ENCODE data around the gene BRSK2. TPM values are rescaled to one million over a fixed set of nuclear protein-coding genes. Genes with fewer than 3 reads are reported as not detected.

The BRSK2 gene
- total and polyA plus RNA-seq, 2 experiments from 2014 or later: 0.11 TPM; not detected in 1

- no peak overlapping the region for H3K4me2 ChIP-seq (ENCODE audit: unreplicated experiment)
- H3K27ac ChIP-seq: no peak overlapping the region
- no peaks in the 10 kb centered on the region for H3K9me3 ChIP-seq (ENCODE audit: low read depth)
- no peak overlapping the region for H3K9ac ChIP-seq
- H3K79me2 ChIP-seq (ENCODE audit: insufficient read depth): no peaks in the 10 kb centered on the region
- no peak for TF ChIP-seq EZH2phosphoT487 (IDR thresholded peaks at IDR 0.05; ENCODE audit: insufficient read depth, low read depth)
- TF ChIP-seq EZH2 (IDR thresholded peaks at IDR 0.05; ENCODE audit: insufficient read depth, poor library complexity, severe bottlenecking): no peak
- H3K4me3 ChIP-seq: no peak overlapping the region
- H3F3A ChIP-seq (ENCODE audit: insufficient read depth): peaks cover 11% of the 10 kb centered on the region; the same call in 1 of the 2 replicates
- H3K9me2 ChIP-seq (ENCODE audit: insufficient read depth): no peaks in the 10 kb centered on the region
- no peaks in the 10 kb centered on the region for H4K20me1 ChIP-seq (ENCODE audit: insufficient read depth)
- DNase-seq: no peak
- in situ Hi-C loops (cut with MboI): no loop called here
- H3K4me1 ChIP-seq (ENCODE audit: insufficient read depth): no peaks in the 10 kb centered on the region
- H2AFZ ChIP-seq: no peak overlapping the region
- WGBS, 2 experiments (ENCODE audit: low coverage in 1 of 2, low lambda C conversion rate in 2 of 2, missing lambda C conversion rate in 2 of 2): 62% methylated on average over 10 of the region's 10 CpGs
- H3K36me3 ChIP-seq (ENCODE audit: low read depth): no peaks in the 10 kb centered on the region
- 0 out of 2 replicates have a peak, but pooled peaks cover 4% of the 10 kb centered on the region for H3K27me3 ChIP-seq (replicated peaks; ENCODE audit: insufficient read depth)
Observed at GRCh38 chr11:1342946-1343345, 46.8 kb upstream of the BRSK2 start.

- Histone ChIP-seq H3K4me3 (no peak overlapping the region), H3K9me3 (ENCODE audit: low read depth) (no peaks in the 10 kb centered on the region), H4K20me1 (ENCODE audit: insufficient read depth) (no peaks in the 10 kb centered on the region), H3K27me3 (replicated peaks; ENCODE audit: insufficient read depth) (0 out of 2 replicates have a peak, but pooled peaks cover 4% of the 10 kb centered on the region), H3K9me2 (ENCODE audit: insufficient read depth) (no peaks in the 10 kb centered on the region), H3K4me2 (ENCODE audit: unreplicated experiment) (no peak overlapping the region), H3K4me1 (ENCODE audit: insufficient read depth) (no peaks in the 10 kb centered on the region), H3F3A (ENCODE audit: insufficient read depth) (peaks cover 11% of the 10 kb centered on the region; the same call in 1 of the 2 replicates), H3K79me2 (ENCODE audit: insufficient read depth) (no peaks in the 10 kb centered on the region), H3K36me3 (ENCODE audit: low read depth) (no peaks in the 10 kb centered on the region), H2AFZ (no peak overlapping the region), H3K9ac (no peak overlapping the region), H3K27ac (no peak overlapping the region)
- DNase-seq: no peak
- no peak for TF ChIP-seq EZH2phosphoT487 (IDR thresholded peaks at IDR 0.05; ENCODE audit: insufficient read depth, low read depth)
- TF ChIP-seq EZH2 (IDR thresholded peaks at IDR 0.05; ENCODE audit: insufficient read depth, poor library complexity, severe bottlenecking): no peak
- 62 to 65% methylated on average over 24 to 25 of the region's 25 CpGs for WGBS, 2 experiments (ENCODE audit: low coverage in 1 of 2, low lambda C conversion rate in 2 of 2, missing lambda C conversion rate in 2 of 2)
- in situ Hi-C loops (cut with MboI): no loop called here
Observed at GRCh38 chr11:1343391-1344055, 46.2 kb upstream of the BRSK2 start.

- Histone ChIP-seq H4K20me1 (ENCODE audit: insufficient read depth) (no peaks in the 10 kb centered on the region), H3K4me1 (ENCODE audit: insufficient read depth) (no peaks in the 10 kb centered on the region), H3K9me3 (ENCODE audit: low read depth) (no peaks in the 10 kb centered on the region), H3K79me2 (ENCODE audit: insufficient read depth) (no peaks in the 10 kb centered on the region), H3K4me2 (ENCODE audit: unreplicated experiment) (no peak overlapping the region), H3K9me2 (ENCODE audit: insufficient read depth) (no peaks in the 10 kb centered on the region), H3K27me3 (replicated peaks; ENCODE audit: insufficient read depth) (peaks cover 9% of the 10 kb centered on the region; the same call in 1 of the 2 replicates), H3K4me3 (no peak overlapping the region), H3K27ac (no peak overlapping the region), H2AFZ (no peak overlapping the region), H3F3A (ENCODE audit: insufficient read depth) (peaks cover 7% of the 10 kb centered on the region; the same call in 1 of the 2 replicates), H3K9ac (no peak overlapping the region), H3K36me3 (ENCODE audit: low read depth) (no peaks in the 10 kb centered on the region)
- no peak for DNase-seq
- whole genome bisulfite sequencing, 2 experiments (ENCODE audit: low coverage in 1 of 2, low lambda C conversion rate in 2 of 2, missing lambda C conversion rate in 2 of 2): 63 to 67% methylated on average over 26 of the region's 26 CpGs
- no peak for TF ChIP-seq EZH2 (IDR thresholded peaks at IDR 0.05; ENCODE audit: insufficient read depth, poor library complexity, severe bottlenecking)
- no peak for TF ChIP-seq EZH2phosphoT487 (IDR thresholded peaks at IDR 0.05; ENCODE audit: insufficient read depth, low read depth)
- in situ Hi-C loops (cut with MboI): no loop called here
Observed at GRCh38 chr11:1344056-1344635, 45.6 kb upstream of the BRSK2 start.

- no peaks in the 10 kb centered on the region for H3K9me2 ChIP-seq (ENCODE audit: insufficient read depth)
- no peaks in the 10 kb centered on the region for H3K79me2 ChIP-seq (ENCODE audit: insufficient read depth)
- H3K27ac ChIP-seq: no peak overlapping the region
- H3K4me3 ChIP-seq: no peak overlapping the region
- no peaks in the 10 kb centered on the region for H3K36me3 ChIP-seq (ENCODE audit: low read depth)
- in situ Hi-C loops (cut with MboI): no loop called here
- no peaks in the 10 kb centered on the region for H4K20me1 ChIP-seq (ENCODE audit: insufficient read depth)
- no peak overlapping the region for H2AFZ ChIP-seq
- no peak overlapping the region for H3K9ac ChIP-seq
- H3F3A ChIP-seq (ENCODE audit: insufficient read depth): peaks cover 6% of the 10 kb centered on the region; the same call in 1 of the 2 replicates
- no peaks in the 10 kb centered on the region for H3K9me3 ChIP-seq (ENCODE audit: low read depth)
- 62 to 71% methylated on average over 17 to 28 of the region's 28 CpGs for WGBS, 2 experiments (ENCODE audit: low coverage in 1 of 2, low lambda C conversion rate in 2 of 2, missing lambda C conversion rate in 2 of 2)
- peaks cover 23% of the 10 kb centered on the region for H3K27me3 ChIP-seq (replicated peaks; ENCODE audit: insufficient read depth)
- no peak for TF ChIP-seq EZH2phosphoT487 (IDR thresholded peaks at IDR 0.05; ENCODE audit: insufficient read depth, low read depth)
- H3K4me2 ChIP-seq (ENCODE audit: unreplicated experiment): no peak overlapping the region
- DNase-seq: no peak
- H3K4me1 ChIP-seq (ENCODE audit: insufficient read depth): no peaks in the 10 kb centered on the region
Observed at GRCh38 chr11:1345737-1346513, 43.8 kb upstream of the BRSK2 start.

Measured in GM23248 (cell line).